ENCODE results near the gene CRACR2A. TPM values are rescaled to one million over a fixed set of nuclear protein-coding genes. Genes with fewer than 3 reads are reported as not detected.

Gene CRACR2A
- total and polyA plus RNA-seq, 2 of the 4 experiments (the other 2 are of a cell fraction) = 0.54 to 0.60 TPM

DNA sequence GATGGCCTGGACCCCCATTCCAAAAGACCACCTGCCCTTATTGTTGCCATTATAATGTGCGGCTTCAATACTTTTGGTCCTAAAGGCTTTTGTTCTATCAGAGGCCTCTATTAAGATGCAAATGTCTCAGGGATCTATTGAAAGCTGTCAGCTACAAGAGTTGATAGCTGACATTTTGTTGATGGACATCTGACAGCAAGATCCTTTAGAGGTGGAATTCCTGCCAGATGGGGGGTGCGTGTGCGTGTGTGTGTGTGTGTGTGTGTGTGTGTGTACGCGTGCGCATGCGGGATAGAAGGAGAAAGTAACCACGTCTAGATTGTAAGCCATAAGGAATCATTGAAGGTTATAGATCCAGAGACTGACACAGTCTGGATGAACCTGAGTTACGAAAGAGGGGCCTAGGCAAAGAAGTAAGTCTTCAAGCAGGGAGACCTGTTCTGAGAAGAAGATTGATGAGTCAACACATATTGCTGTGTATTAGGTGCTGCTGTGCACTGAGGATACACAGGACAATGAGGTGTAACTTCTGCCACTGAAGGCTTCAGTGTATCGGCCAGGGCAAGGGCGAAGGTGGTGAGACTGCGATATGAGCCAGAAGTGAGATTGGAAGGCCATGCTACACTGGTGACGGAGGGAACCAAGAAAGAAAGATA lies 172.7 kb downstream of the CRACR2A start:
- H2AK5ac ChIP-seq (ENCODE audit: low read depth, low read length) = no peak overlapping the region
- no peak overlapping the region for H3K14ac ChIP-seq (replicated peaks; ENCODE audit: low read depth, low read length)
- TF ChIP-seq FOS (IDR thresholded peaks at IDR 0.05; ENCODE audit: low read depth, low read length) = no peak
- no peak for TF ChIP-seq USF2 (IDR thresholded peaks at IDR 0.05; ENCODE audit: low read depth, low read length)
- TF ChIP-seq NFE2L2 (IDR thresholded peaks at IDR 0.05; ENCODE audit: low read depth, low read length) = no peak
- no peak for TF ChIP-seq SMC3 (IDR thresholded peaks at IDR 0.05; ENCODE audit: low read depth, low read length)
- TF ChIP-seq MAFK (IDR thresholded peaks at IDR 0.05; ENCODE audit: low read depth, low read length) = no peak
- no peak for TF ChIP-seq BHLHE40 (IDR thresholded peaks at IDR 0.05; ENCODE audit: low read depth, low read length)
- TF ChIP-seq, protein P1, sequence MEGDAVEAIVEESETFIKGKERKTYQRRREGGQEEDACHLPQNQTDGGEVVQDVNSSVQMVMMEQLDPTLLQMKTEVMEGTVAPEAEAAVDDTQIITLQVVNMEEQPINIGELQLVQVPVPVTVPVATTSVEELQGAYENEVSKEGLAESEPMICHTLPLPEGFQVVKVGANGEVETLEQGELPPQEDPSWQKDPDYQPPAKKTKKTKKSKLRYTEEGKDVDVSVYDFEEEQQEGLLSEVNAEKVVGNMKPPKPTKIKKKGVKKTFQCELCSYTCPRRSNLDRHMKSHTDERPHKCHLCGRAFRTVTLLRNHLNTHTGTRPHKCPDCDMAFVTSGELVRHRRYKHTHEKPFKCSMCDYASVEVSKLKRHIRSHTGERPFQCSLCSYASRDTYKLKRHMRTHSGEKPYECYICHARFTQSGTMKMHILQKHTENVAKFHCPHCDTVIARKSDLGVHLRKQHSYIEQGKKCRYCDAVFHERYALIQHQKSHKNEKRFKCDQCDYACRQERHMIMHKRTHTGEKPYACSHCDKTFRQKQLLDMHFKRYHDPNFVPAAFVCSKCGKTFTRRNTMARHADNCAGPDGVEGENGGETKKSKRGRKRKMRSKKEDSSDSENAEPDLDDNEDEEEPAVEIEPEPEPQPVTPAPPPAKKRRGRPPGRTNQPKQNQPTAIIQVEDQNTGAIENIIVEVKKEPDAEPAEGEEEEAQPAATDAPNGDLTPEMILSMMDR (conservative IDR thresholded peaks at IDR 0.05; ENCODE audit: low read depth, low read length) = no peak
- TF ChIP-seq CHD1 (IDR thresholded peaks at IDR 0.05; ENCODE audit: low read depth, low read length) = no peak
- TF ChIP-seq RFX5 (IDR thresholded peaks at IDR 0.05; ENCODE audit: low read depth, low read length) = no peak
- no peak for TF ChIP-seq MXI1 (IDR thresholded peaks at IDR 0.05; ENCODE audit: borderline replicate concordance, low read depth, low read length)
- no peak for TF ChIP-seq POLR2A (IDR thresholded peaks at IDR 0.05; ENCODE audit: low read depth, low read length)
- TF ChIP-seq CEBPB (IDR thresholded peaks at IDR 0.05; ENCODE audit: low read depth, low read length) = no peak
- TF ChIP-seq MAZ (IDR thresholded peaks at IDR 0.05; ENCODE audit: borderline replicate concordance, low read depth, low read length) = no peak
- H4K91ac ChIP-seq (ENCODE audit: insufficient read depth, low read depth, low read length) = no peak overlapping the region
- no peak overlapping the region for H3K4me3 ChIP-seq (ENCODE audit: insufficient read depth, low read depth, low read length)
- DNase-seq (no peak), ATAC-seq (ENCODE audit: low read depth) (no peak)
- H4K5ac ChIP-seq (ENCODE audit: low read depth, low read length) = no peak overlapping the region
- H2BK20ac ChIP-seq (ENCODE audit: low read depth, low read length) = no peak overlapping the region
- dilution Hi-C loops (cut with HindIII; ENCODE audit: low sequenced_read_pairs, unreplicated experiment) = no loop called here
- H3K9ac ChIP-seq (ENCODE audit: low read depth, low read length) = no peak overlapping the region
- H3K36me3 ChIP-seq (ENCODE audit: control insufficient read depth, insufficient read depth, low read length) = no peaks in the 10 kb centered on the region
- CTCF ChIA-PET = no interaction called here
- H3K23ac ChIP-seq (ENCODE audit: low read depth, low read length) = no peak overlapping the region
- no peak overlapping the region for H2BK15ac ChIP-seq (ENCODE audit: low read depth, low read length)
- H2BK5ac ChIP-seq (ENCODE audit: low read depth, low read length, poor library complexity, severe bottlenecking) = no peak overlapping the region
- no peaks in the 10 kb centered on the region for H3K4me1 ChIP-seq (ENCODE audit: control insufficient read depth, insufficient read depth, low read length)
- no peak overlapping the region for H3K27ac ChIP-seq (ENCODE audit: insufficient read depth, low read length)
- 75% methylated on average over 10 of the region's 13 CpGs; no CpG with 5 or more reads in 1 of the 2 experiments for WGBS, 2 experiments (ENCODE audit: extremely low coverage in 2 of 2, insufficient read length in 1 of 2)
- peaks cover 3% of the 10 kb centered on the region; the same call in 1 of the 2 replicates for H3K27me3 ChIP-seq (ENCODE audit: control insufficient read depth, insufficient read depth, low read length)
- no peak overlapping the region for H2BK120ac ChIP-seq (ENCODE audit: low read depth, low read length)
- H3K18ac ChIP-seq (ENCODE audit: low read depth, low read length) = no peak overlapping the region
- BruUV-seq (replicated peaks) = no TSS peak
- intact Hi-C loops (cut with micrococcal nuclease) = no loop called here
- POLR2A ChIA-PET (ENCODE audit: unreplicated experiment) = no interaction called here
- no peak overlapping the region for H2AK9ac ChIP-seq (replicated peaks; ENCODE audit: low read depth, low read length, poor library complexity)
- no peaks in the 10 kb centered on the region for H3K9me1 ChIP-seq (ENCODE audit: insufficient read depth, low read length)
- no peak overlapping the region for H3K4me2 ChIP-seq (ENCODE audit: low read depth, low read length)
- H4K8ac ChIP-seq (ENCODE audit: low read depth in 2 of 2, low read length in 2 of 2) = no peak overlapping the region
- no peaks in the 10 kb centered on the region for H3K9me3 ChIP-seq (ENCODE audit: control insufficient read depth, insufficient read depth, low read length)
- in situ Hi-C loops (cut with MboI; ENCODE audit: low sequenced_read_pairs) = no loop called here
- no peaks in the 10 kb centered on the region for H4K20me1 ChIP-seq (ENCODE audit: insufficient read depth, low read length)
- H3K79me1 ChIP-seq (ENCODE audit: low read depth in 1 of 2, low read length in 2 of 2) = no peaks in the 10 kb centered on the region
- no peak overlapping the region for H3K4ac ChIP-seq (ENCODE audit: low read depth, low read length)
- H2AFZ ChIP-seq (replicated peaks; ENCODE audit: low read length, poor library complexity) = no peak overlapping the region
- no peak overlapping the region for H3K56ac ChIP-seq (ENCODE audit: extremely low read depth, insufficient read depth, low read length)

Measured in IMR-90 (cell line).